ENCODE data around the gene CANT1.

The CANT1 gene

GRCh38 chr17:78992542-78993212 is 16.9 kb downstream of the CANT1 start:
- intact Hi-C loops (cut with DNase I; ENCODE audit: low total_unique reads), result no loop called here
- Histone ChIP-seq H3K36me3 (peaks cover 29 to 78% (median 69%) of the 10 kb centered on the region in 3 donors), H3K9me3 (no peaks in the 10 kb centered on the region), H3K4me3 (no peak overlapping the region), H3K27me3 (no peaks in the 10 kb centered on the region), H3K4me1 (peaks cover 0 to 26% (median 18%) of the 10 kb centered on the region in 4 donors), H3K27ac (no peak overlapping the region)
- TF ChIP-seq CTCF (IDR thresholded peaks at IDR 0.05), result no peak
- DNase-seq, result no peak

GRCh38 chr17:78991906-78992532 is 17.5 kb downstream of the CANT1 start:
- intact Hi-C loops (cut with DNase I; ENCODE audit: low total_unique reads), result no loop called here
- Histone ChIP-seq H3K27me3 (no peaks in the 10 kb centered on the region), H3K4me1 (peaks cover 0 to 23% (median 13%) of the 10 kb centered on the region in 4 donors), H3K27ac (no peak overlapping the region), H3K36me3 (peaks cover 22 to 72% (median 63%) of the 10 kb centered on the region in 3 donors), H3K4me3 (no peak overlapping the region), H3K9me3 (no peaks in the 10 kb centered on the region)
- TF ChIP-seq CTCF (IDR thresholded peaks at IDR 0.05), result no peak
- peak; percentile 10 to 43 for DNase-seq

GRCh38 chr17:78991017-78991738 is 18.4 kb downstream of the CANT1 start:
- Histone ChIP-seq H3K27ac (no peak overlapping the region), H3K36me3 (peaks cover 19 to 63% (median 54%) of the 10 kb centered on the region in 3 donors), H3K27me3 (no peaks in the 10 kb centered on the region), H3K4me1 (peaks cover 0 to 23% (median 12%) of the 10 kb centered on the region in 4 donors), H3K4me3 (no peak overlapping the region), H3K9me3 (no peaks in the 10 kb centered on the region)
- DNase-seq, result peak; percentile 11 to 47
- intact Hi-C loops (cut with DNase I; ENCODE audit: low total_unique reads), result no loop called here
- TF ChIP-seq CTCF (IDR thresholded peaks at IDR 0.05), result no peak

- Histone ChIP-seq H3K27ac (no peak overlapping the region), H3K4me3 (no peak overlapping the region), H3K9me3 (no peaks in the 10 kb centered on the region), H3K36me3 (peaks cover 19 to 56% (median 48%) of the 10 kb centered on the region in 3 donors), H3K4me1 (peaks cover 0 to 16% (median 12%) of the 10 kb centered on the region in 4 donors), H3K27me3 (no peaks in the 10 kb centered on the region)
- peak in 1 of 2 donors; percentile 66 for DNase-seq
- TF ChIP-seq CTCF (IDR thresholded peaks at IDR 0.05), result no peak
- intact Hi-C loops (cut with DNase I; ENCODE audit: low total_unique reads), result no loop called here
Observed at GRCh38 chr17:78990349-78991016, 19.1 kb downstream of the CANT1 start.

- intact Hi-C loops (cut with DNase I; ENCODE audit: low total_unique reads), result no loop called here
- no peak overlapping the region for H3K27ac ChIP-seq
- no peaks in the 10 kb centered on the region for H3K9me3 ChIP-seq
- peaks cover 15 to 33% (median 25%) of the 10 kb centered on the region in 3 donors for H3K36me3 ChIP-seq
- DNase-seq, result no peak
- no peak overlapping the region for H3K4me3 ChIP-seq
- H3K4me1 ChIP-seq, result peaks cover 0 to 14% (median 11%) of the 10 kb centered on the region in 4 donors
- H3K27me3 ChIP-seq, result no peaks in the 10 kb centered on the region
- TF ChIP-seq CTCF (IDR thresholded peaks at IDR 0.05), result no peak
Observed at GRCh38 chr17:78988152-78988551, 21.4 kb downstream of the CANT1 start.
